Kidney epithelial cell (primary cell): ENCODE data around the gene C11orf71. TPM values are rescaled to one million over a fixed set of nuclear protein-coding genes. Genes with fewer than 3 reads are reported as not detected.
A peak's percentile ranks its signal among the peaks of the same experiment; 100 is the strongest.

ENCODE experiments used
- DNase-seq: peaks from one replicate; pipeline ENCODE4 v3.0.0-alpha.2; 2010; ENCODE audit warnings: low read depth
- H3K27me3 ChIP-seq: 2 replicates; pipeline ENCODE4 v1.6.0; 2011; ENCODE audit warnings: low read length; ENCODE audit not compliant: control insufficient read depth, insufficient read depth
- H3K36me3 ChIP-seq: 2 replicates; pipeline ENCODE4 v1.5.1; 2011; ENCODE audit warnings: low read length; ENCODE audit not compliant: control insufficient read depth, insufficient read depth
- H3K4me3 ChIP-seq: 2 replicates; pipeline ENCODE4 v1.5.1; 2011; ENCODE audit warnings: low read depth, mild to moderate bottlenecking, control low read depth, low read length
- total RNA-seq: library from RNA; depleted of rRNA; stranded (reverse); fragments of >200 nt; gene quantifications from 2 replicates; pipeline ENCODE4 v1.2.3, GENCODE V29; 2015
- TF ChIP-seq, protein P1 (sequence below): IDR thresholded peaks from 2 replicates; pipeline ENCODE4 v1.5.1; 2011; ENCODE audit warnings: mild to moderate bottlenecking, moderate library complexity, low read length, control low read depth, inconsistent platforms; ENCODE audit not compliant: insufficient read depth, poor library complexity, severe bottlenecking

The C11orf71 gene
- total RNA-seq, 1 donor from 2014 or later, result 1.6 TPM

DNA sequence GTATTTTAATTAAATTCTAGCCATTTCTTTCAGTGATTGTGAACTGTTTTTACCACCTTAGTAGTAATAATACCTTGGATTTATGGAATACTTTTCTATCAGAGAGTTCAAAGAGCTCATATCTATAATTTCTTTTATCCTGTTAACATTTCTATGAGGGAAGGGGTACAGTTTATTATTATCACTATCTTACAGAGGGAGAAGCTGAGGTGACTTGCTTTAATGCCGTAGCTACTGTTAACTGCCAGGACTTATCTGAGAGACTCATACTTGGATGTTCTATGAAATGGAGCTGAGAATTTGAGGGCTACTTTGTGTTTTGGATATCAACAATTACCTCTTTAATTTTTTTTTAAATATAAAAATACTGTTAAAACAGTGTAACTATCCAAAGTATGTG, 42.2 kb upstream of the C11orf71 start:
- no peak for DNase-seq
- TF ChIP-seq, protein P1, sequence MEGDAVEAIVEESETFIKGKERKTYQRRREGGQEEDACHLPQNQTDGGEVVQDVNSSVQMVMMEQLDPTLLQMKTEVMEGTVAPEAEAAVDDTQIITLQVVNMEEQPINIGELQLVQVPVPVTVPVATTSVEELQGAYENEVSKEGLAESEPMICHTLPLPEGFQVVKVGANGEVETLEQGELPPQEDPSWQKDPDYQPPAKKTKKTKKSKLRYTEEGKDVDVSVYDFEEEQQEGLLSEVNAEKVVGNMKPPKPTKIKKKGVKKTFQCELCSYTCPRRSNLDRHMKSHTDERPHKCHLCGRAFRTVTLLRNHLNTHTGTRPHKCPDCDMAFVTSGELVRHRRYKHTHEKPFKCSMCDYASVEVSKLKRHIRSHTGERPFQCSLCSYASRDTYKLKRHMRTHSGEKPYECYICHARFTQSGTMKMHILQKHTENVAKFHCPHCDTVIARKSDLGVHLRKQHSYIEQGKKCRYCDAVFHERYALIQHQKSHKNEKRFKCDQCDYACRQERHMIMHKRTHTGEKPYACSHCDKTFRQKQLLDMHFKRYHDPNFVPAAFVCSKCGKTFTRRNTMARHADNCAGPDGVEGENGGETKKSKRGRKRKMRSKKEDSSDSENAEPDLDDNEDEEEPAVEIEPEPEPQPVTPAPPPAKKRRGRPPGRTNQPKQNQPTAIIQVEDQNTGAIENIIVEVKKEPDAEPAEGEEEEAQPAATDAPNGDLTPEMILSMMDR, result no peak
- H3K4me3 ChIP-seq, result no peak overlapping the region
- no peaks in the 10 kb centered on the region for H3K27me3 ChIP-seq
- peaks cover 4% of the 10 kb centered on the region for H3K36me3 ChIP-seq

DNA sequence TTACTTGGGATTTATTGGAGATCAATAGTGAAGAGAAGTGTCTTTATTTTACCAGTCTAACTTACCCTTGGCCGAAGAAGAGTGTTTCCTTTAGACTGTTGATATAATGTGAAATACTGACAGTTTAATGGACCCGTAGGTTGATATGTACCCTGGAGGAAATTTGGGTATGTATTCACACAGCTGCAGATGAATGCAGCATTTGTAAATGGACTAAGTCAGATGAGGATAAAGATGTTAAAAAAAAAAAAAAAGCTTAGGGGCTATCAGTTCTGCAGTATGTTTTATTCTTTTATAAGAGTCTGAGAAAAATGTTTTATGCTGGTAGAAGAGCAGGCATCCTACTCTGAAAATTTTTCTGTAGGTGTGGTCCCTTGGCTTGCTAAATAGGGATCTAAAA, 41.6 kb upstream of the C11orf71 start:
- no peak for DNase-seq
- Histone ChIP-seq H3K27me3 (no peaks in the 10 kb centered on the region), H3K4me3 (no peak overlapping the region), H3K36me3 (peaks cover 4% of the 10 kb centered on the region)
- TF ChIP-seq, protein P1, result no peak

DNA sequence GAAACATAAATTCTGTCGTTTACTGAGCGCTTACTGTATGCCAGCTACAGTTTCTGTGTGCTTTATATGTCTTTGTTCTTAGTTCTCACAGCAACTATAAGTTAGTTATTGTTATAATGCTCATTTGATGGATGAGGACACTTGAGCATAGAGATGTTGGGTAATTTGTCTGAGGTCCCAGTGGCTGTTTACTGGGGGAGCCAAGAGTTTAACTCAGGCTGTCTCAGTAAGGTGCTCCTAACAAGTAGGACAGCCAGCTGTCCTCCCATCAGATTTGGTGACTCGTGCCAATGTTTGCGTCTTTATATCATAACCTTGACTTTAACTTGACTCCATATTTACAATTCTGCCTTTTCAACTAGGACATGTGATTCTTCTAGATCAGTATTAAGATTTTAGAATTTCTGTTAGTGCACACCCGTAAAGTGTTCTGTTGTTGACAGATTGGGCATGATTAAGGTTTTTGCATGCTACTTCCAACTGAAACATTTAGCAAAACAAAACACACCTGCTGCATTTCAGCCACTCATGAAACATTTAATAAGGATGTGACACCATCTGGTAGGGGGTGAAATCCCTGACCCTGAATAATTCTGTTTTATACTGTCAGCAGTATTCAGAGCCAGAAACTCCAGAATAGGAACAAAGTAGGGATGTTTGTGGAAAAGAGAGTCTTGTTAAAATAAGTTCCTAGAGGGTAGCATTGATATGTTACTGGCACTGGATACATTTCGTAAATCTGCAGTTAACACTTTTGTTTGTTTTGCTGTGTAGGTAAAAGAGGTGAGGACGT, 40.9 kb upstream of the C11orf71 start:
- peaks cover 4% of the 10 kb centered on the region for H3K36me3 ChIP-seq
- no peak for DNase-seq
- no peak overlapping the region for H3K4me3 ChIP-seq
- TF ChIP-seq, protein P1, result no peak
- no peaks in the 10 kb centered on the region for H3K27me3 ChIP-seq

DNA sequence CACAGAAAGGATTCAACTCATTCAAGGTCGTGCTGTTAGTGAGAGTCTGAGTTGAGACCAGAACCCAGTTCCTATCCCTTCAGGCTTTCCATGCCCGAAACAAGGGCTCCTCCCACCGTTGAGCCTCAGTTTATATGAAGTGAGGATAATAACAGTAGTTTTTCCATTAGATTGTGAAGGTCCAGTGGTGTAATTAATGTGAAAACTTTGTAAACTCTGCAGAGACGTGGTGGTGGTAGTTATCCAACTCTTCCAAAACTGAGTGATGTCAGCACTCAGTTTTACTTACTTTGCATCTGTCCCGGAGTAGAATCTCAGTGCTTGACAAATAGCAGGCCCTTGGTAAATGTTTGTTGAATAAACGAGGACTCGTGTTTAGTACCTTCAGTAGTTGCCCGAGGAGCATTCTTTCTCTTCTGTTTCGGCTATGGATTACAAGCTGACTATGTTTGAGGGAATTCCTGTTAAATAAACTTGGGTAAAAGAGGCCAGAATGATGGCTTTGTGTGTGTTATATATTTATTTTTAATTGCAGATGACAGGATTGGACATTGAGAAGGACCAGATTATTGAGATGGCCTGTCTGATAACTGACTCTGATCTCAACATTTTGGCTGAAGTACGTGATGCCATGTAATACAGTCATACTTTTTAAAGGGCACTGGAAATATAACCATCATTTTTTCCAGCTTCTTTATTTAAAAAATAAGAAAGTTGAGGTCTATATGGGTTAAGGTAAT, 40.0 kb upstream of the C11orf71 start:
- Histone ChIP-seq H3K36me3 (peaks cover 2% of the 10 kb centered on the region), H3K4me3 (peak overlapping the region; percentile 100), H3K27me3 (no peaks in the 10 kb centered on the region)
- DNase-seq, result no peak
- TF ChIP-seq, protein P1, result no peak

DNA sequence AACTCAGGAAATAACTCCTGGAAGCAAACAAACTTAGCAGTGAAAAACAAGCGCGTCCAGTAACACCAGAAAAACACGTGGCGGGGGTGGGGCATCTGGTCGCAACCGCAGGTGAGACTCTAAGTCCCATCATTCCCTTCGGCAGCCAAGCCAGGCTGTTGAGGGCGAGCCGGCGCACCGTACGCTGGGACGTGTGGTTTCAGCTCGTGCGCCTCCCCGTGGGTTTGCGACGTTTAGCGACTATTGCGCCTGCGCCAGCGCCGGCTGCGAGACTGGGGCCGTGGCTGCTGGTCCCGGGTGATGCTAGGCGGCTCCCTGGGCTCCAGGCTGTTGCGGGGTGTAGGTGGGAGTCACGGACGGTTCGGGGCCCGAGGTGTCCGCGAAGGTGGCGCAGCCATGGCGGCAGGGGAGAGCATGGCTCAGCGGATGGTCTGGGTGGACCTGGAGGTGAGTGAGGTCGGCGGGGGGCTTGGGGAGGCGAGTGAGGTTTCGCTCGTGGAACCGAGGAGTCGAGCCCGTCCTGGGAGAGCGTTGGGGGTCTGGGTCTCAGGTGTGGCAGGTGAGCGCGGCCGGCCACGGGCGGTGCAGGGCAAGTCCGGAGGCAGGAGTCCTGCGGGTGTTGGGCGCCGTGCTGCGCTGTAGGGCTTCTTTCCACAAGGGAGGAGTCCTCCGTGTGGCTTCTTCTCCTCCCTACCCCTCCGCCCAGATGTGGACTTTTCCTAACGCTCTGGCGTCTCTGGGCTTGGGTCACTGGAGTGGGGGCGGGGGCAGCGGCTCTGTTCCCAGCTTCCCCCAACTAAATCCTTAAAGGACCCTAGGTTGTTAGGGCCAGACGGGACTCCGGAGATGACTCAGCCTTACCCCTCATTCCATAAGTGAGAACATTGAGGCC, 39.2 kb upstream of the C11orf71 start, which contains the start of gene REXO2:
Gene REXO2, plus strand, starts transcription at position 239 of the 892 bp plus-strand sequence. Its CDS starts 62 bp downstream, at position 301.
- H3K4me3 ChIP-seq, result peak within 1 kb of the TSS; percentile 100
- H3K27me3 ChIP-seq, result no peaks in the 10 kb centered on the region
- TF ChIP-seq, protein P1, result peak; percentile 42
- H3K36me3 ChIP-seq, result peaks cover 2% of the 10 kb centered on the region
- DNase-seq, result peak; percentile 86
